Measurements from ENCODE around the gene FLVCR1. TPM values are rescaled to one million over a fixed set of nuclear protein-coding genes. Genes with fewer than 3 reads are reported as not detected.

The FLVCR1 gene
- total and polyA plus RNA-seq, 4 donors: 0.85 to 14.6 (median 2.4) TPM

DNA sequence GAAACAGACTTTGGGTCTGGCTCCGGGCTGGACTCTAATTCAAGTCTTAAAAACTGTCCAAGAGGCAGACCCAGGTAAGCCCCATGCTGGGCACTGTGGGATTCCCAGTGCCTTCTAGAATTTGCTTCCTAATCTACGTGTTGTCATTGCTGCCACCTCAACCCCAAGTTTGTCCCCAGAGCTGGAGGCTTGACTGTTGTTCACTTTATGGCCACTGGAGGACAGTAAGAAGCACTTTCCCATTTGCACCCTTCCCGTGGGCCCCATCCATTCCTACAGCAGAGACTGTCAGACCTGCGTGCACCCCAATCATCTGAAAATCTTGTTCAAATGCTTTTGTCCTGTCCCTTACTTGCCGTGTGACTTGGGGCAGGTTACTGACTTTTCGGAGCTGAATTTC, 62.8 kb downstream of the FLVCR1 start:
- Histone ChIP-seq H3K27me3 (ENCODE audit: control insufficient read depth in 4 of 4, insufficient read depth in 4 of 4, low read length in 3 of 4) (no peaks in the 10 kb centered on the region), H3K4me1 (ENCODE audit: control insufficient read depth in 4 of 4, insufficient read depth in 4 of 4, low read length in 3 of 4) (no peaks in the 10 kb centered on the region), H3K36me3 (ENCODE audit: control insufficient read depth in 4 of 4, insufficient read depth in 3 of 4, low read depth in 1 of 4, low read length in 3 of 4) (no peaks in the 10 kb centered on the region), H3K4me3 (ENCODE audit: low read depth in 1 of 3, low read length in 3 of 3) (no peak overlapping the region), H3K9me3 (ENCODE audit: control insufficient read depth in 4 of 4, low read length in 3 of 4) (no peaks in the 10 kb centered on the region), H3K9ac (ENCODE audit: low read depth in 1 of 2, low read length in 2 of 2) (no peak overlapping the region), H3K27ac (ENCODE audit: low read depth in 1 of 2, low read length in 2 of 2) (no peak overlapping the region)
- 67% methylated on average over 6 of the region's 6 CpGs for WGBS
- no peak for DNase-seq (ENCODE audit: low spot score)
- TF ChIP-seq, protein P1, sequence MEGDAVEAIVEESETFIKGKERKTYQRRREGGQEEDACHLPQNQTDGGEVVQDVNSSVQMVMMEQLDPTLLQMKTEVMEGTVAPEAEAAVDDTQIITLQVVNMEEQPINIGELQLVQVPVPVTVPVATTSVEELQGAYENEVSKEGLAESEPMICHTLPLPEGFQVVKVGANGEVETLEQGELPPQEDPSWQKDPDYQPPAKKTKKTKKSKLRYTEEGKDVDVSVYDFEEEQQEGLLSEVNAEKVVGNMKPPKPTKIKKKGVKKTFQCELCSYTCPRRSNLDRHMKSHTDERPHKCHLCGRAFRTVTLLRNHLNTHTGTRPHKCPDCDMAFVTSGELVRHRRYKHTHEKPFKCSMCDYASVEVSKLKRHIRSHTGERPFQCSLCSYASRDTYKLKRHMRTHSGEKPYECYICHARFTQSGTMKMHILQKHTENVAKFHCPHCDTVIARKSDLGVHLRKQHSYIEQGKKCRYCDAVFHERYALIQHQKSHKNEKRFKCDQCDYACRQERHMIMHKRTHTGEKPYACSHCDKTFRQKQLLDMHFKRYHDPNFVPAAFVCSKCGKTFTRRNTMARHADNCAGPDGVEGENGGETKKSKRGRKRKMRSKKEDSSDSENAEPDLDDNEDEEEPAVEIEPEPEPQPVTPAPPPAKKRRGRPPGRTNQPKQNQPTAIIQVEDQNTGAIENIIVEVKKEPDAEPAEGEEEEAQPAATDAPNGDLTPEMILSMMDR (IDR thresholded peaks at IDR 0.05; ENCODE audit: low read depth, low read length, missing input control): peak; percentile 13
- TF ChIP-seq RAD21 (IDR thresholded peaks at IDR 0.05) (peak in 1 of 2 donors; percentile 24), GABPA (IDR thresholded peaks at IDR 0.05 in 1 of 2, conservative IDR thresholded peaks at IDR 0.05 in 1 of 2) (no peak), YY1 (IDR thresholded peaks at IDR 0.05) (no peak)

DNA sequence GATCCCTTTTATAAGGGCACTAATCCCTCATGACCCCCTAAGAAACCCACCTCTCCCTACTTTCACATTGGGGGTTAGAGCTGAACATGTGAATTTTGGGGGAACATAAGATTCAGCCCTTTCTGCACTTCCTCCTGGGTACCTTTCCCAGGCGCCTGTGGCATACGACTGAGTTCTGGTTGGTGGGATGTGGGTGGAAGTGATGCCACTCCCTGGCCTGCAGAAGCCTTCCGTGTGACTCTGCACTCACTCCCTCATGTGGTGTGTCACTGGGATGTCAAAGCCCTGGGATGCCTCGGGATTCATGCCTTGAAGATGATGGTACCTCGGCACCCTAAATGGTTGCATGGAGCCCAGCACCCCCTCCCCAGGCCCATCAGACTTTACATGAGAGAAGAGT, 63.9 kb downstream of the FLVCR1 start:
- H3K4me1 ChIP-seq (ENCODE audit: control insufficient read depth in 4 of 4, insufficient read depth in 4 of 4, low read length in 3 of 4): no peaks in the 10 kb centered on the region
- H3K27ac ChIP-seq (ENCODE audit: low read depth in 1 of 2, low read length in 2 of 2): no peak overlapping the region
- WGBS: 83% methylated on average over 5 of the region's 5 CpGs
- H3K9me3 ChIP-seq (ENCODE audit: control insufficient read depth in 4 of 4, low read length in 3 of 4): peaks cover 0 to 1% (median under 1%) of the 10 kb centered on the region in 4 donors
- no peaks in the 10 kb centered on the region for H3K36me3 ChIP-seq (ENCODE audit: control insufficient read depth in 4 of 4, insufficient read depth in 3 of 4, low read depth in 1 of 4, low read length in 3 of 4)
- H3K27me3 ChIP-seq (ENCODE audit: control insufficient read depth in 4 of 4, insufficient read depth in 4 of 4, low read length in 3 of 4): no peaks in the 10 kb centered on the region
- TF ChIP-seq RAD21 (IDR thresholded peaks at IDR 0.05) (no peak), JUND (IDR thresholded peaks at IDR 0.05) (no peak)
- TF ChIP-seq, protein P2, sequence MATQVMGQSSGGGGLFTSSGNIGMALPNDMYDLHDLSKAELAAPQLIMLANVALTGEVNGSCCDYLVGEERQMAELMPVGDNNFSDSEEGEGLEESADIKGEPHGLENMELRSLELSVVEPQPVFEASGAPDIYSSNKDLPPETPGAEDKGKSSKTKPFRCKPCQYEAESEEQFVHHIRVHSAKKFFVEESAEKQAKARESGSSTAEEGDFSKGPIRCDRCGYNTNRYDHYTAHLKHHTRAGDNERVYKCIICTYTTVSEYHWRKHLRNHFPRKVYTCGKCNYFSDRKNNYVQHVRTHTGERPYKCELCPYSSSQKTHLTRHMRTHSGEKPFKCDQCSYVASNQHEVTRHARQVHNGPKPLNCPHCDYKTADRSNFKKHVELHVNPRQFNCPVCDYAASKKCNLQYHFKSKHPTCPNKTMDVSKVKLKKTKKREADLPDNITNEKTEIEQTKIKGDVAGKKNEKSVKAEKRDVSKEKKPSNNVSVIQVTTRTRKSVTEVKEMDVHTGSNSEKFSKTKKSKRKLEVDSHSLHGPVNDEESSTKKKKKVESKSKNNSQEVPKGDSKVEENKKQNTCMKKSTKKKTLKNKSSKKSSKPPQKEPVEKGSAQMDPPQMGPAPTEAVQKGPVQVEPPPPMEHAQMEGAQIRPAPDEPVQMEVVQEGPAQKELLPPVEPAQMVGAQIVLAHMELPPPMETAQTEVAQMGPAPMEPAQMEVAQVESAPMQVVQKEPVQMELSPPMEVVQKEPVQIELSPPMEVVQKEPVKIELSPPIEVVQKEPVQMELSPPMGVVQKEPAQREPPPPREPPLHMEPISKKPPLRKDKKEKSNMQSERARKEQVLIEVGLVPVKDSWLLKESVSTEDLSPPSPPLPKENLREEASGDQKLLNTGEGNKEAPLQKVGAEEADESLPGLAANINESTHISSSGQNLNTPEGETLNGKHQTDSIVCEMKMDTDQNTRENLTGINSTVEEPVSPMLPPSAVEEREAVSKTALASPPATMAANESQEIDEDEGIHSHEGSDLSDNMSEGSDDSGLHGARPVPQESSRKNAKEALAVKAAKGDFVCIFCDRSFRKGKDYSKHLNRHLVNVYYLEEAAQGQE (IDR thresholded peaks at IDR 0.05): no peak
- DNase-seq (ENCODE audit: low spot score): no peak
- no peak overlapping the region for H3K9ac ChIP-seq (ENCODE audit: low read depth in 1 of 2, low read length in 2 of 2)
- no peak overlapping the region for H3K4me3 ChIP-seq (ENCODE audit: low read depth in 1 of 3, low read length in 3 of 3)

DNA sequence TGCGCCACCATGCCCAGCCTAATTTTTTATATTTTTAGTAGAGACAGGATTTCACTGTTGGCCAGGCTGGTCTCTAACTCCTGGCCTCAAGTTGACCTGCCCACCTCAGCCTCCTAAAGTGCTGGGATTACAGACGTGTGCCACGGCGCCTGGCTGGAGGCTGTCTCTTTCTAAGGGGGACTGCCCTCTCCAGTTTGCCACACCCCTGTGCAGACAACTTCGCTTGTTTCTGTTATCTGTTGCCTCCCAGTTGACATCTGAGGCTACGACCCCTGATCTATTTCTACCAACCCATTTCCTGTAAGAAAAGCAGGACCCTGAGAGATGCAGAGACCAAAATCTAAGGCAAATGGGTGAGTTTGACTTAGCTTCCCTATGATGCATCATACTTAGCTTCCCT, 68.3 kb downstream of the FLVCR1 start:
- Histone ChIP-seq H3K9me3 (ENCODE audit: control insufficient read depth in 4 of 4, low read length in 3 of 4) (peaks cover 0 to 4% (median 1%) of the 10 kb centered on the region in 4 donors), H3K27me3 (ENCODE audit: control insufficient read depth in 4 of 4, insufficient read depth in 4 of 4, low read length in 3 of 4) (no peaks in the 10 kb centered on the region), H3K27ac (ENCODE audit: low read depth in 1 of 2, low read length in 2 of 2) (no peak overlapping the region), H3K9ac (ENCODE audit: low read depth in 1 of 2, low read length in 2 of 2) (no peak overlapping the region), H3K4me3 (ENCODE audit: low read depth in 1 of 3, low read length in 3 of 3) (no peak overlapping the region), H3K36me3 (ENCODE audit: control insufficient read depth in 4 of 4, insufficient read depth in 3 of 4, low read depth in 1 of 4, low read length in 3 of 4) (no peaks in the 10 kb centered on the region), H3K4me1 (ENCODE audit: control insufficient read depth in 4 of 4, insufficient read depth in 4 of 4, low read length in 3 of 4) (no peaks in the 10 kb centered on the region)
- no peak for DNase-seq (ENCODE audit: low spot score)
- TF ChIP-seq JUND (IDR thresholded peaks at IDR 0.05) (no peak), SP1 (IDR thresholded peaks at IDR 0.05) (no peak), RAD21 (IDR thresholded peaks at IDR 0.05) (no peak), FOXA1 (IDR thresholded peaks at IDR 0.05) (no peak), EGR1 (IDR thresholded peaks at IDR 0.05; ENCODE audit: low read depth in 2 of 2) (no peak), HNF4G (IDR thresholded peaks at IDR 0.05) (no peak), GABPA (IDR thresholded peaks at IDR 0.05 in 1 of 2, conservative IDR thresholded peaks at IDR 0.05 in 1 of 2) (no peak), YY1 (IDR thresholded peaks at IDR 0.05) (no peak), FOXA2 (IDR thresholded peaks at IDR 0.05) (no peak), NR2F2 (IDR thresholded peaks at IDR 0.05) (no peak), TAF1 (conservative IDR thresholded peaks at IDR 0.05) (no peak), HNF4A (conservative IDR thresholded peaks at IDR 0.05) (no peak), RXRA (IDR thresholded peaks at IDR 0.05) (no peak)
- TF ChIP-seq, protein P3, sequence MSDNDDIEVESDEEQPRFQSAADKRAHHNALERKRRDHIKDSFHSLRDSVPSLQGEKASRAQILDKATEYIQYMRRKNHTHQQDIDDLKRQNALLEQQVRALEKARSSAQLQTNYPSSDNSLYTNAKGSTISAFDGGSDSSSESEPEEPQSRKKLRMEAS (IDR thresholded peaks at IDR 0.05): no peak
- TF ChIP-seq, protein P4, sequence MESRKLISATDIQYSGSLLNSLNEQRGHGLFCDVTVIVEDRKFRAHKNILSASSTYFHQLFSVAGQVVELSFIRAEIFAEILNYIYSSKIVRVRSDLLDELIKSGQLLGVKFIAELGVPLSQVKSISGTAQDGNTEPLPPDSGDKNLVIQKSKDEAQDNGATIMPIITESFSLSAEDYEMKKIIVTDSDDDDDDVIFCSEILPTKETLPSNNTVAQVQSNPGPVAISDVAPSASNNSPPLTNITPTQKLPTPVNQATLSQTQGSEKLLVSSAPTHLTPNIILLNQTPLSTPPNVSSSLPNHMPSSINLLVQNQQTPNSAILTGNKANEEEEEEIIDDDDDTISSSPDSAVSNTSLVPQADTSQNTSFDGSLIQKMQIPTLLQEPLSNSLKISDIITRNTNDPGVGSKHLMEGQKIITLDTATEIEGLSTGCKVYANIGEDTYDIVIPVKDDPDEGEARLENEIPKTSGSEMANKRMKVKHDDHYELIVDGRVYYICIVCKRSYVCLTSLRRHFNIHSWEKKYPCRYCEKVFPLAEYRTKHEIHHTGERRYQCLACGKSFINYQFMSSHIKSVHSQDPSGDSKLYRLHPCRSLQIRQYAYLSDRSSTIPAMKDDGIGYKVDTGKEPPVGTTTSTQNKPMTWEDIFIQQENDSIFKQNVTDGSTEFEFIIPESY (IDR thresholded peaks at IDR 0.05): no peak
- TF ChIP-seq, protein P5, sequence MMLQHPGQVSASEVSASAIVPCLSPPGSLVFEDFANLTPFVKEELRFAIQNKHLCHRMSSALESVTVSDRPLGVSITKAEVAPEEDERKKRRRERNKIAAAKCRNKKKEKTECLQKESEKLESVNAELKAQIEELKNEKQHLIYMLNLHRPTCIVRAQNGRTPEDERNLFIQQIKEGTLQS (IDR thresholded peaks at IDR 0.05): no peak
- TF ChIP-seq, protein P1 (IDR thresholded peaks at IDR 0.05; ENCODE audit: low read depth, low read length, missing input control): no peak
- WGBS: 90% methylated on average over 6 of the region's 6 CpGs

All from liver (tissue), 9 donors.